ENCODE results near the gene LRP1B.
A peak's percentile ranks its signal among the peaks of the same experiment; 100 is the strongest.

The LRP1B gene

DNA sequence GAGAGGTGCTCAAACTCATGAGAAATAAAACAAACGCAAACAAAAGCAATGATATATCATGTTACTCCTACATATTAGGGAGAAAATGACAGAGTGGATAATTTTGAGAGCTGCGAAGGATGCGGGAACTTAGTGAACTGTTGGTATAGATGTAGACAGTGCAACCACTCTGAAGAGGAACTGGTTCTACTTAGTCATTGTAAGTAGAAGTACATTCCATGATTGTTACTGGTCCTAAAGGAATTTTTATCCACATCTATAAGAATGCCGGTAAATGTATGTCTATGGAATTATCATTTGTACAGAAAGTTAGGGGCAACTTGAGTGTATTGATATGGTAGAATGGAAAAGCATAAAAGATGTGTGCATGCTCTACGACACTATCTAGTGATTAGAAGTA is 1238.4 kb downstream of the LRP1B start:
- WGBS (ENCODE audit: extremely low coverage, insufficient coverage, low lambda C conversion rate), result no CpG with 5 or more reads among the region's 5 CpGs

DNA sequence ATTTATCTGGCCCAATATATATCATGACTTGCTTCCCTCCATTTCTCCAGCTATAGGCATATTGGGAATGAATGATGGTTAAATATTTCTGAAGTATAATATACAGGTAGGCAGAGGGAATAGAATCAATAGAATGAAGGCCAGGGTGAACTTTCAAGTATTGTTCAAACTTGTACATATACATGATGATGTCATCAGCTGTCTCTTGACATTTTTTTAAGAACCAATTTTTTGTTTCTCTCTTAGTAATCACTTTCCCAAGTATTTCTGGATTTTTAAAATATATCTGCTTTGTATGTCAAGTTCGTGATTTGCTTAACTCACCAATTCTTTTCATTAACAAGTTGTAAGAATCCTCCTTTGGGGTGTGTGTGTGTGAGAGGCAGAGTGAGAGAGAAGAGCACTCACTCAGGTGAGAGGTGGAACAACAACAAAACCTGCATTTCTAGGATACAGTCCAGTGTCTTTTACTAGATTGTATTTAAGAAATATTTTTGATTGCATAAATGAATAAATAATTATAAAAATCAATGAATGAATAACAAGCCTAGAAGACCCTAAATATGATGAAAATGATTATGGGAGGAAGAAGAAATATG is 1239.1 kb downstream of the LRP1B start:
- no CpG with 5 or more reads among the region's 1 CpG for WGBS (ENCODE audit: extremely low coverage, insufficient coverage, low lambda C conversion rate)
- no peaks in the 10 kb centered on the region for H3K79me2 ChIP-seq (ENCODE audit: control insufficient read depth, insufficient read depth, low read length)

More for the DNA sequence above, 1238.4 kb downstream of the LRP1B start:
- no peak overlapping the region for H3K23ac ChIP-seq (ENCODE audit: low read length)
- H3K79me1 ChIP-seq (ENCODE audit: low read length), result no peaks in the 10 kb centered on the region
- no peak overlapping the region for H2AK5ac ChIP-seq (ENCODE audit: low read length)
- H3K79me2 ChIP-seq (ENCODE audit: control insufficient read depth, insufficient read depth, low read length), result no peaks in the 10 kb centered on the region
- H2BK15ac ChIP-seq (replicated peaks; ENCODE audit: low read depth), result no peak overlapping the region
- H3K27ac ChIP-seq (ENCODE audit: low read depth, low read length), result no peak overlapping the region
- H3K4ac ChIP-seq (ENCODE audit: low read depth, low read length), result no peak overlapping the region
- H4K5ac ChIP-seq (ENCODE audit: low read length), result no peak overlapping the region
- H3K4me1 ChIP-seq (ENCODE audit: control insufficient read depth, low read depth, low read length), result peaks cover 1% of the 10 kb centered on the region
- no peak overlapping the region for H2BK120ac ChIP-seq (ENCODE audit: low read depth, low read length)
- no peak overlapping the region for H3K9ac ChIP-seq (ENCODE audit: low read length)
- H4K8ac ChIP-seq (ENCODE audit: low read depth, low read length), result no peak overlapping the region
- no peak overlapping the region for H3K4me2 ChIP-seq (ENCODE audit: low read length)
- DNase-seq, result no peak
- H3K36me3 ChIP-seq (ENCODE audit: control insufficient read depth, insufficient read depth, low read length), result no peaks in the 10 kb centered on the region
- no peak overlapping the region for H3K4me3 ChIP-seq (ENCODE audit: low read length)
- no peak overlapping the region for H3K56ac ChIP-seq (ENCODE audit: low read length)
- H3K27me3 ChIP-seq (ENCODE audit: insufficient read depth, low read length, poor library complexity), result no peaks in the 10 kb centered on the region
- no peak overlapping the region for H2BK5ac ChIP-seq (ENCODE audit: low read length)
- H3K18ac ChIP-seq (ENCODE audit: low read length), result no peak overlapping the region

DNA sequence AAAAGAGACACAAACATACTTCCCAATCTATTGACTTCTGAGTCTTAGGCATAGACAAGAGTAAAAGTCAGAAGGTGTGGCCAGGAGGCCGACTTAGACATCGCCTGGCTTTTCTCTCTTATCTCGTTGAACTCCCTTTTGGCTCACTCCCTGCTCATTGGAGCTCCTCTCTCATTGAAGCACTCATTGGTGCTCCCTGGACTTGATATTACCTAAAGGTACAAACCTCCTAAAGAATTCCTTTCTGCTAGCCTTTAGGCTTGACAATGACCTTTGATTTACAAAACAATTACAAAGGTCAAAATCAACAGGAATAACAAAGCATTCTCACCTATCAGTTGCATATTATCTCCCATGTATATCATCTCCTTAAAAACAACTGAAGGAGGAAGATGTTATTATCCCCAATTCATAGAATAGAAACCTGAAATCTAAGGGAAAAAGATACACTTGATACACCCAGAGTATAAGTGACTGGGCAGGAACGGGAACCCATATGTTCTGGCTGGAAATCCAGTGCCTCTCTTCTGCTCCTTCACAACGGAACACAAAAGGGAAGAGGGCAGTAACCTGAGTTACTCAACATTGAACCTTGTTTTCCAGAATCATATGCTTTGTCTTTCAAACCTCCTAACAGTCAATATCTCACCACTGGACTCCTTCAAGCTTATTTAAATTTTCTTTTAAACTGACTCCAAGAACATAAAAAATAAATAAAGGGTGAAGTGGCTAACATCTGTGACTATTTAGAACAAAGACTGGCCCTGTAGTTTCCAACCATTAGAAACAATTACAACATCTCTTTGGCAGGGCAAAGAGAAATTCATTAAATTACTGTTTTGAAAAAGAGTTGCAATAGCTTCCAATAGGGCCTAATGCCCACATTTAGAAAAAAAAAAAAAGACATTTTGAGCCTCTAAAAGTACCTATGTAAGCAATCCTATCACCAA is 1247.9 kb downstream of the LRP1B start:
- no peaks in the 10 kb centered on the region for H3K79me2 ChIP-seq (ENCODE audit: control insufficient read depth, insufficient read depth, low read length)
- no peak overlapping the region for H2BK5ac ChIP-seq (ENCODE audit: low read length)
- no peak overlapping the region for H3K23ac ChIP-seq (ENCODE audit: low read length)
- H3K4ac ChIP-seq (ENCODE audit: low read depth, low read length), result no peak overlapping the region
- DNase-seq, result no peak
- WGBS (ENCODE audit: extremely low coverage, insufficient coverage, low lambda C conversion rate), result no CpG with 5 or more reads among the region's 5 CpGs
- no peak overlapping the region for H2BK120ac ChIP-seq (ENCODE audit: low read depth, low read length)
- H3K9ac ChIP-seq (ENCODE audit: low read length), result no peak overlapping the region
- no peak overlapping the region for H4K5ac ChIP-seq (ENCODE audit: low read length)
- H3K4me2 ChIP-seq (ENCODE audit: low read length), result no peak overlapping the region
- H3K36me3 ChIP-seq (ENCODE audit: control insufficient read depth, insufficient read depth, low read length), result no peaks in the 10 kb centered on the region
- H2BK15ac ChIP-seq (replicated peaks; ENCODE audit: low read depth), result no peak overlapping the region
- no peaks in the 10 kb centered on the region for H3K27me3 ChIP-seq (ENCODE audit: insufficient read depth, low read length, poor library complexity)
- no peak overlapping the region for H4K8ac ChIP-seq (ENCODE audit: low read depth, low read length)
- no peaks in the 10 kb centered on the region for H3K4me1 ChIP-seq (ENCODE audit: control insufficient read depth, low read depth, low read length)
- H3K27ac ChIP-seq (ENCODE audit: low read depth, low read length), result no peak overlapping the region
- H3K4me3 ChIP-seq (ENCODE audit: low read length), result no peak overlapping the region
- no peak overlapping the region for H2AK5ac ChIP-seq (ENCODE audit: low read length)
- H3K18ac ChIP-seq (ENCODE audit: low read length), result no peak overlapping the region
- no peak overlapping the region for H3K56ac ChIP-seq (ENCODE audit: low read length)
- H3K79me1 ChIP-seq (ENCODE audit: low read length), result no peaks in the 10 kb centered on the region

More for the DNA sequence above, 1239.1 kb downstream of the LRP1B start:
- H2BK5ac ChIP-seq (ENCODE audit: low read length), result no peak overlapping the region
- DNase-seq, result no peak
- no peak overlapping the region for H3K4me2 ChIP-seq (ENCODE audit: low read length)
- H3K18ac ChIP-seq (ENCODE audit: low read length), result no peak overlapping the region
- H3K27me3 ChIP-seq (ENCODE audit: insufficient read depth, low read length, poor library complexity), result no peaks in the 10 kb centered on the region
- no peak overlapping the region for H3K27ac ChIP-seq (ENCODE audit: low read depth, low read length)
- H2AK5ac ChIP-seq (ENCODE audit: low read length), result no peak overlapping the region
- H3K4ac ChIP-seq (ENCODE audit: low read depth, low read length), result no peak overlapping the region
- H2BK15ac ChIP-seq (replicated peaks; ENCODE audit: low read depth), result no peak overlapping the region
- no peak overlapping the region for H3K9ac ChIP-seq (ENCODE audit: low read length)
- H2BK120ac ChIP-seq (ENCODE audit: low read depth, low read length), result no peak overlapping the region
- H3K23ac ChIP-seq (ENCODE audit: low read length), result no peak overlapping the region
- no peak overlapping the region for H4K5ac ChIP-seq (ENCODE audit: low read length)
- peaks cover 1% of the 10 kb centered on the region for H3K4me1 ChIP-seq (ENCODE audit: control insufficient read depth, low read depth, low read length)
- no peak overlapping the region for H3K4me3 ChIP-seq (ENCODE audit: low read length)
- no peak overlapping the region for H3K56ac ChIP-seq (ENCODE audit: low read length)
- H3K36me3 ChIP-seq (ENCODE audit: control insufficient read depth, insufficient read depth, low read length), result no peaks in the 10 kb centered on the region
- no peaks in the 10 kb centered on the region for H3K79me1 ChIP-seq (ENCODE audit: low read length)
- H4K8ac ChIP-seq (ENCODE audit: low read depth, low read length), result no peak overlapping the region

DNA sequence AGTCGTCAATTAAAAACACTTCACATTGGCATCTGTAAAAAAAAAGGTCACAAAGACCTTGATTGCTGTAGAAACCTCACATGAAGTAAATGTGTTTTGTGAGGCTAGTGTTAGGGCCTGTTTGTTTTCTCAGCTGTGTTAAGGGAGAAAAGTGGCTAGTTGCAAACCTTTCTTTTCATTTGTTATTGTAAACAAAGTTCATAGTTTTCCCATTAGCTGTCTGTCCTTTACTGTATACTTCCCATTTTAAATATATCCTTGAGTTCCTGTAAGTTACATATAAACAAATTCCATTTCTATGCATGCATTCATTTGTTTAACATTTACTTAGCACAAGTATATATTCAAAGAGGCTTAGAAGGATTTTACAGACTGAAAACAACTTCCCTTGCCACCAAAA is 1250.2 kb downstream of the LRP1B start:
- no CpG with 5 or more reads among the region's 1 CpG for WGBS (ENCODE audit: extremely low coverage, insufficient coverage, low lambda C conversion rate)
- H3K18ac ChIP-seq (ENCODE audit: low read length), result no peak overlapping the region
- H3K23ac ChIP-seq (ENCODE audit: low read length), result no peak overlapping the region
- H2BK120ac ChIP-seq (ENCODE audit: low read depth, low read length), result no peak overlapping the region
- no peak overlapping the region for H3K4me2 ChIP-seq (ENCODE audit: low read length)
- H3K9ac ChIP-seq (ENCODE audit: low read length), result no peak overlapping the region
- no peaks in the 10 kb centered on the region for H3K27me3 ChIP-seq (ENCODE audit: insufficient read depth, low read length, poor library complexity)
- H3K56ac ChIP-seq (ENCODE audit: low read length), result no peak overlapping the region
- no peak overlapping the region for H3K27ac ChIP-seq (ENCODE audit: low read depth, low read length)
- H3K36me3 ChIP-seq (ENCODE audit: control insufficient read depth, insufficient read depth, low read length), result no peaks in the 10 kb centered on the region
- H3K4ac ChIP-seq (ENCODE audit: low read depth, low read length), result no peak overlapping the region
- H3K4me3 ChIP-seq (ENCODE audit: low read length), result no peak overlapping the region
- no peaks in the 10 kb centered on the region for H3K4me1 ChIP-seq (ENCODE audit: control insufficient read depth, low read depth, low read length)
- no peaks in the 10 kb centered on the region for H3K79me2 ChIP-seq (ENCODE audit: control insufficient read depth, insufficient read depth, low read length)
- H4K8ac ChIP-seq (ENCODE audit: low read depth, low read length), result no peak overlapping the region
- no peak overlapping the region for H2BK15ac ChIP-seq (replicated peaks; ENCODE audit: low read depth)
- DNase-seq, result no peak
- H3K79me1 ChIP-seq (ENCODE audit: low read length), result no peaks in the 10 kb centered on the region
- H2AK5ac ChIP-seq (ENCODE audit: low read length), result no peak overlapping the region
- no peak overlapping the region for H2BK5ac ChIP-seq (ENCODE audit: low read length)
- H4K5ac ChIP-seq (ENCODE audit: low read length), result no peak overlapping the region

DNA sequence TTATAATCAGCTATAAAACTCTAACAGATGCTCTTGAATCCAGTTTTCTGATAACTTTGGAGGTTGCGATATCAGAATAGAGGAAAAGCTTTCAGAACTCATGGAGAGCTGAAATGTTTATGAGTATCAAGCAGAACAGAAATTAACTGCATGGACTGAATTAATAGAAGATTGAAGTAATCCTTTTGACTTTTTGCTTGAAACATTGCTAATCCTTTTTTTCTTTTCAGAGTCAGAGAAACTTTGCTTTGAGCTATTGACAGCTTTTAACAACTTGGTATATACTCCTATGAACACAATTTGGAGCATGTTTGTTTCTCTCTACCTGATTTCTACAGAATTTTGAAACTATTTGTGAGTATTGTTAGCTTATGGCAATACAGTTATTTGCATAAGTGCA is 1254.8 kb downstream of the LRP1B start:
- H3K4ac ChIP-seq (ENCODE audit: low read depth, low read length), result no peak overlapping the region
- no CpG with 5 or more reads among the region's 1 CpG for WGBS (ENCODE audit: extremely low coverage, insufficient coverage, low lambda C conversion rate)
- H4K8ac ChIP-seq (ENCODE audit: low read depth, low read length), result no peak overlapping the region
- no peak overlapping the region for H2BK5ac ChIP-seq (ENCODE audit: low read length)
- no peaks in the 10 kb centered on the region for H3K79me1 ChIP-seq (ENCODE audit: low read length)
- H3K4me3 ChIP-seq (ENCODE audit: low read length), result no peak overlapping the region
- no peak overlapping the region for H3K18ac ChIP-seq (ENCODE audit: low read length)
- no peak overlapping the region for H2BK120ac ChIP-seq (ENCODE audit: low read depth, low read length)
- H3K23ac ChIP-seq (ENCODE audit: low read length), result no peak overlapping the region
- H2AK5ac ChIP-seq (ENCODE audit: low read length), result no peak overlapping the region
- no peaks in the 10 kb centered on the region for H3K79me2 ChIP-seq (ENCODE audit: control insufficient read depth, insufficient read depth, low read length)
- no peak overlapping the region for H3K27ac ChIP-seq (ENCODE audit: low read depth, low read length)
- DNase-seq, result peak; percentile 30
- H3K9ac ChIP-seq (ENCODE audit: low read length), result no peak overlapping the region
- H2BK15ac ChIP-seq (replicated peaks; ENCODE audit: low read depth), result no peak overlapping the region
- no peak overlapping the region for H4K5ac ChIP-seq (ENCODE audit: low read length)
- H3K36me3 ChIP-seq (ENCODE audit: control insufficient read depth, insufficient read depth, low read length), result no peaks in the 10 kb centered on the region
- no peaks in the 10 kb centered on the region for H3K27me3 ChIP-seq (ENCODE audit: insufficient read depth, low read length, poor library complexity)
- no peaks in the 10 kb centered on the region for H3K4me1 ChIP-seq (ENCODE audit: control insufficient read depth, low read depth, low read length)
- H3K4me2 ChIP-seq (ENCODE audit: low read length), result no peak overlapping the region
- H3K56ac ChIP-seq (ENCODE audit: low read length), result no peak overlapping the region
